HG03060 (cell line): ENCODE data around the gene FADS6.
"Not testable (repeated sequence)": the region's sequence is repeated elsewhere in the genome, so short reads cannot be mapped to it uniquely, and the experiment has no call there.

ENCODE experiments used
- ATAC-seq: cut with Tn5 transposase; IDR thresholded peaks from one replicate; pipeline ENCODE4 v1.9.1; 2021; ENCODE audit warnings: low read depth, moderate number of reproducible peaks; ENCODE audit not compliant: unreplicated experiment

FADS6 gene

GRCh38 chr17:74870512-74870911, 22.9 kb downstream of the FADS6 start:
- ATAC-seq, result no peak

DNA sequence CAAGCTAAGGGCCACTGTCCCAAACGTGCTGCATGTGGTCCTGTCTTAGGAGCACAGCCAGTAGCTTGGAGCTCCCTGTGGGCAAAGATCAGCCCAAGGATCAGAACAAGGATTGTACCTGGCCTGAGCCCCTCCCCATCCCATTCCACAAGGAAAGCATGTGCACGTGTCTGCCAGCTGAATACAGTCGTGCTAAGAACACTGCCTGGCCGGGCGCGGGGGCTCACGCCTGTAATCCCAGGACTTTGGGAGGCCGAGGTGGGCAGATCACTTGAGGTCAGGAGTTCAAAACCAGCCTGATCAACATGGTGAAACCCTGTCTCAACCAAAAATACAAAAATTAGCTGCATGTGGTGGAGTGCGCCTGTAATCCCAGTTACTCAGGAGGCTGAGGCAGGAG, 23.4 kb downstream of the FADS6 start:
- not testable (repeated sequence) for ATAC-seq

DNA sequence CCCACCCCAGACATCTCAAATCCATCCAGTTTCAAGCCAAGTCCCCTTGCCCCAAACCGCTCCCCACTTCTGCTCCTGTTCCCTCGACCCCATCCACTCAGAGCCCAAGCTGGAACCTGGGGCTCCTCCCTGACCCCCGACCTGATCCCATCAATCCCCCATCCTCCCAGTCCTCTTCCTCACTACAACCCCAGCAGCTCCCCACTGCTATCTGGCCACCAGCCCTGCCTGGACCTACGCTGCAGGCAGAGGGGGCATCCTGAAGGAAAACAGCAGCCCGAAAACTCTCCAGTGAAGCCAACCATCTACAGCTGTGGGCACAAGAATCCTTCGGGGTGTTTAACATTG, 24.6 kb downstream of the FADS6 start:
- no peak for ATAC-seq

GRCh38 chr17:74868251-74868907, 25.1 kb downstream of the FADS6 start:
- no peak for ATAC-seq

GRCh38 chr17:74866198-74866835, 27.1 kb downstream of the FADS6 start:
- ATAC-seq, result no peak

DNA sequence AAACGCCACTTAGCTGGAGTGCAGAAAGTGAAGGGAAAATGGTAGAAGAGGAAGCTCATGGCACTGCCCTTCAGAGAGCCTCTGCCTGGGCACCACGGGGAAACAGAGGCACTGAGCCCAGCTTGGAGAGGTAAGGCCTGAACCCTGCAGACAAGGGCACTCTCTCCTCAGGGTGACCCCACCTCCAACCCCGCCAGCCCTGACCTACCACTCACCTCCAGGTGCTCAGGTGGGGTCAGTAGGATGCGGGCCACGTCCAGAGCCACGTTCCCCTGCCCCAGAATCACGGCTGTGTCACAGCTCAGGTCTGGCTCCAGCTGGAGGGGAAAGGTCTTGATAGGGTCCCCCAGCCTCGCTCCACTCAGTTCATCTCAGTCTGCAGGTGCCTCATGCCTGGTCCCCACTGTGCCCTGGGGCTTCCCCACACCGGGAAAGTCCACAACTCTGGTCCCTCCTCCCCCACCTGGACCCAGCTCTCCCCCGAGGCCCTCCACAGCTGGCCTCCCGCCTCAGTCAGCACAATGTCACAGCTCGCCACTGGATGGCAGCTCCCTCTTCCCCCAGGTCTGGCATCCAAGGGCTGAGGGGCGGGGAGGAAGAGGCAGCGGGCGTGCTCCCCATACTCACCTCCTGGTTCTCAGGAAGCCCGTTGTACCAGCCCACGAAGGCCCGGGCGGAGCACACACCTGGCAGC, 27.8 kb downstream of the FADS6 start:
- ATAC-seq, result no peak

DNA sequence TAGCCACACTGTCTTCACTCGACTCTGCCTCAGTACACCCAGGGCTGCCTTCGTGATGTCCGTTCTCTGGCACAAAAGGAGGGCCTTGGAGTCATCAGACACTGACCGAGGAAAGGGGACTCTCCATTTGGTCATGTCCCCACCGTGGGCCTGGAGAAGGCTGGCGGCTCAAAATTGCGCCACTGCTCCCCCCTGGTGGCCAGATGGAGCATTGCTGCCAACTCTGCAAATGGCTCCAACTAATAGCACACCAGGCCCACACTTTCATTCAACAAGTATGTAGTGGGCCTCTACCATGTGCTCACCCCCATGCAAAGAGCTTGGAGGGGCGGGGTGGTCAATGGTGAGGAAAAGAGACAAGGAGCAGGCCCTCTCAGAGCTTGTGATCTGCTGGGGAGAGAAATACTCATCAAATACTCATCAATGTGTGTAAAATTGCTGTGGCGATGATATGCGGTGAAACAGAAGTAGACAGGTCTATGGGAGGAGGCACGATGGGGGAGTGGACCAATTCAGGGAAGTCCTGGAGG, 28.5 kb downstream of the FADS6 start:
- ATAC-seq, result no peak

GRCh38 chr17:74864297-74864865, 29.1 kb downstream of the FADS6 start:
- ATAC-seq, result no peak

DNA sequence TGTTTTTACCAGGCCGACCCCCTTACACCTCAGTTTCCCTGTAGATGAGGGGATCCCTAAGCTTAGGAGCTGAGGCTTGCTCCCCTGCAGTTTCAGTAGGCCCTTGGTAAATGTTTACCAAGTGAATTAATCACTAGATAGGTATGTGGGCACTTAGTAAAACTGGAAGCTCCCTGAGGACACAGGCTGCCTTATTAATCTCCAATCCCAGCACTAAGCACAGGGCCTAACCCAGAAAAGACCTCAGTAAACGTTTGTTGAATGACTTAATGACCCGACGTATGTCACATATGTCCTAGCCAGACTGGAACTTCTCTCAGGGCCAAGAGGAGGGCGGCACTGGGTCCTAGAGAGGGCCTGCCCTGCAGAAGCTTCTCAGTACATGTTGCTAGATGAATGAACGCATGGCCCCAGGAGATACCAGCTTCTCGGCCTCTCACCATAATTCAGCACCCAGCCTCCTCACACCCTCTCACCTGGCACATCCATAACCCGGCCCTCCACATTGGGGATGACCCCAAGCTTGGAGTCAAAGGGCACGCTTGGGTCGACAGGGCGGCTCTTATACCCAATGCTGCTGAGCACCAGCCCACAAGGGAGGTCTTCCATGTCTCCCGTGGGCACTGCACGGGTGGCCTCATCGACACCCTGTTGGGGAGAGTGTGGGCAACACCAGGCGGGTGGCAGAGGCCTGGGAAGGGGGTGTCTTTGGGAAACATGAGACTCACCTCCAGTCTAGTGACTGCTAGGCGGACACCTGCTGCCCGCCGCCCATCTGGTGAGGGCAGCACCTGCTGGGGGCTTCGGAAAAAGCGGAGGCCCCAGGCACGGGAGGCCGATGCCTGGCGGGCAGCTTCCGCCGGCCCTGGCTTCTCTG, 29.8 kb downstream of the FADS6 start:
- no peak for ATAC-seq

- no peak for ATAC-seq
Measured at GRCh38 chr17:74862919-74863318, 30.5 kb downstream of the FADS6 start.

DNA sequence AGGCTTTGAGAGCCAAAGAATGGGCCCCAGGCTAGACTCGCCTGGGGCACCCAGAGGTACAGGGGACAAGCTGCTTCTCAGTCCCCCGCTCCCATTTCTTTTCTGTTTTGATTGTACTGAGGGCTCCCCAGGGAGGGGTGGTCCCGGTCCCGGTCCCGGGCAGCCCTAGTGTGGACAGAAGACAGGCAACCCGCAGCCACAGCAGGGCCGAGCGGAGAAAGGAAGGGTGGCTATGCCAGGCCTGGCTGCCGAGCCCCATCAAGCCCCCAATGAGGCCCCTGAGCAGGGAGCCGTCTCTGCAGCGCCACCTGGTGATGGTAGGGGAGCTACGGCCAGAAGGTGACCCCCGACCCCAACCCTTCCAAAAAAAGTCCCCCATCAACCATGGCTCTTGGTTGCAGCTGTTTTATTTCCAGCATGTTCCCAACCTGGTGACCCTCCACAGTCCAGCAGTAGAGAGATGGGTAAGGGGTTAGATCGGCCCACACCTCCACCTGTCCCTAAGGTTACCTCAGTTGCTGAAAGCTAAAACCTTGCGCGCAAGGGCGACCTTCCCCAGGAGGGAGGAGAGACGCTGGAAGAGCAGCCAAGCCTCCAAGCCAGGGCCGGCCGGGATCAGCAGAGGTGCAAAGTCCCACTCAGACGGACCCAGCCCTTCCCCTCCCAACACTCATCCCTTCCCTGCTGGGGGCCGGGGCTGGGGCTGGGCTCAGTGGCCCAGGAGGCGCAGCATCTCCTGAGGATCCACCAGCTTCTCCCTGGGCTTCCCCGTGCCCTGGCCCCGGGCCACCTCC, 31.1 kb downstream of the FADS6 start:
- no peak for ATAC-seq

- no peak for ATAC-seq
Measured at GRCh38 chr17:74861662-74862107, 31.7 kb downstream of the FADS6 start.

DNA sequence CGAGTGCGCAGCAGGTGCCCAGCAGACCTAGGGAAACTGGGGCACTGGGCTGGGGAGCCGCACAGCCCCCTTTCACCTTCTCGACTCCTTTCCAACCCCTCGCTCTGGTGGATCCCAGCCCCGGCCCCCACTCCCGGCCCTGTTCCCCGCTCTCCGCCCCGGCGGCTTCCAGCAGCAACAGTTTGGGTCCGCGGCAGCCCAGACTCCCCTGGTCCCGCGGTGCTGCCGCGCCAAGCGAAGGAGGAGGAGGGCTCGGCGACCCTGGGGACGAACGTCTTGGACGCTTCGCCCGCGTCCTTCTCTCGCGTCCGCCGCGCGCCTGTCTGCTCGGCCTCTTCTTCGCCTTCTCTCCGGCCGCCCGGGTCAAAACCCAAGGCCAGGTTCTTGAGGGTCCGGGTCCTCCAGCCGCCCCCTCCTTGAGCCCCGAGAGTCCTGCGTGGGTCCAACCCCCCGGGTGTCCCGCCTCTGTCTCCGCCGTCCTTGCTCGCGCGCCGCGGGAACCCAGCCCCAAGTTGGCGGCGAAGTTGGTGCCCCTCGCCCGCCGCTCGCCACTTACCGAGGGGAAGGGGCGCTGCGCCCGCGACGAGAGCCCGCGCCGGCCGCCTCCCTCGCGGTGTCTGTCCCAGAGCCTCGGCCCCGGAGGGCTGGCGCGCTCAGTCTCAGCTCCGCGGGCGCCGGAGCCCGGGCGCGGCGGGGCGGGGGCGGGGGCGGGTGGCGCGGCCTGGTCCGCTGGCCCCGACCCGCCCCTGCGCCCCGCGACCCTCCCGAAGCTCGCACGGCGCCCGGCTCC, 32.4 kb downstream of the FADS6 start:
- no peak for ATAC-seq

DNA sequence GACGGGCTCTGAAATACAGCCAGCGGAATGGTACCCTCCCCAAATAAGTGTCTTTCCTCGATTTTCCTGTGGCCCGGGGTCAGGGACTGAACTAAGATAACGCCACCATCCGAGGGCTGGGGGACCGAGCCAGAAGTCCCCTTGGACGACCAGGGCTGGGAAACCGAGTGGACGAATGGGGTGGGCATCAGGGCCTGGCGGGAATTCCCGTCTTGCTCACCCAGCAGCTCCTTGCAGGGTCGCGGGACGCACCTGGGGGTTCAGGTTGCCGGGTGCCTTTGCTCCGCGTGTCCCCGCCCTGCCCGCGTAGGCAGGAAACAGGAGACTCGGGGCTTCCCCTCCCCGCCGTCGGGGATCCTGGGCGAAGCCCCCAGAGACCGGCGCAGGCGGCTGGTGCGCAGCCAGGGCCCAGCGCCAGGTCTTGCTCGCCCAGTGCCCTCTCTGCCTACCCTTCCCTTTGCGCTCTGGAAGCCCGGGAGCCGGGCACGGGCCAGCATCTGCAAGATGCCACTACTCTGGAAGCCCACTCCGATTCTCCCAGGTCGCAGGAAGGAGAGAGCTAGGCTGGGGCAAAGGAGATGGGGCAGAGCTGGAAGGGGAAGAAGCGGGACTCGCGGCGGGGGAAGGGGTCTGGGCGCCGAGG, 33.1 kb downstream of the FADS6 start:
- ATAC-seq, result no peak

DNA sequence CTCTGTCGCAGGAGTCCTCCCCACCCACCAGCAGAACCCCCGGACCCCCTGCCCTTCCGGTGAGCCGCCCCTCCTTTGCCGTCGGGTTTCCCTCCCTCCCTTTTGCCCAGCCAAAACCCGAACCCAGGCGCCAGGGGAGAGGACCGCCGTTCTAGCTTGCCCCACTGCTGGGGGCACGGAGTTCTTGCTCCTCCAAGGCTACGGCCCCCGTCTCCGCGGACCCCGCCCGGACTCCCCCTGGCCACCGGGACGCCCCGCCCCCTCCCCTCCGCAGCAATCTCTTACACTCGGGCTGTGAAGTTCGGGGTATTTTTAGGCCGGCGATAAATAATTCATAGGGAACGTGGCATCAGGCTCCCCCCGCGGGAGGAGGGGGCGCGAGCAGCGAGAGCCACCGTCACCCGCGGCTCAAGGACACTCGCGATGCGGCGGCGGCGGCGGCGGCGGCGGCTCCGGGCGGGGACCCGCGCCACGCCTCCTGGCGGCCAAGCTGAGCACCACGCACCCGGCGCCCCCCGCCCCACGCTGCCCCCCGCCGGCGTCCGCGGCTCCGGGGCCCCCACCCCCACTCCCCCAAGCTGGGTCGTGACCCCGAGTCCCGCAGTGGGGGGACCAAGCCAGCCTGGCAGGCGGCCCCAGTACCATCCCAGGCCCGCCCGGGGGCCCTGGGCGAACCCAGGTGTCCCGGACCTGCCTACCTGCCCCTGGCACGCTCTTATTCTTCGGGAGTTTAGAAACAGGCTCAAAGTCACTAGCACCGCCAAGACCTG, 33.8 kb downstream of the FADS6 start, which contains the start of gene GRIN2C:
Gene GRIN2C, minus strand, starts transcription at position 427 of the 770 bp plus-strand sequence. CDS start 4,793 bp downstream, outside the sequence.
- ATAC-seq, result no peak

- no peak for ATAC-seq
Measured at GRCh38 chr17:74858672-74859458, 34.6 kb downstream of the FADS6 start.

- no peak for ATAC-seq
Measured at GRCh38 chr17:74857191-74857590, 36.2 kb downstream of the FADS6 start.
